Activated B cell treated with CpG ODN at 0.5 μM for 24 hours (primary cell): Measurements from ENCODE around the gene RGCC. TPM values are rescaled to one million over a fixed set of nuclear protein-coding genes. Genes with fewer than 3 reads are reported as not detected.

Experiments used
- ATAC-seq: fragments of 200-7000 bp; cut with Tn5 transposase; one replicate; pipeline ENCODE4 v1.10.0; 2021; ENCODE audit warnings: low read depth, mild to moderate bottlenecking, moderate library complexity
- CTCF ChIA-PET: fragments of 350-600 bp; sonication (Branson Sonifier 250); formaldehyde crosslinking; loops from one replicate; lab custom pipeline; 2021; ENCODE audit warnings: antibody characterized with exemption; lab: Charles Lee
- POLR2A ChIA-PET: fragments of 350-600 bp; sonication (Branson Sonifier 250); formaldehyde crosslinking; loops from one replicate; lab custom pipeline; 2021; ENCODE audit warnings: antibody characterized with exemption; lab: Charles Lee
- DNase-seq: peaks from one replicate; pipeline ENCODE4 v3.0.0; 2022
- H3K27ac Mint-ChIP-seq: one replicate; pipeline ENCODE4 v1.8.0; 2020; ENCODE audit warnings: mixed read lengths
- H3K27me3 Mint-ChIP-seq: one replicate; pipeline ENCODE4 v1.8.0; 2021; ENCODE audit warnings: mixed read lengths
- H3K36me3 Mint-ChIP-seq: one replicate; pipeline ENCODE4 v1.8.0; 2021; ENCODE audit warnings: low read depth, mixed read lengths
- H3K4me1 Mint-ChIP-seq: one replicate; pipeline ENCODE4 v1.8.0; 2021; ENCODE audit warnings: mixed read lengths
- H3K4me3 Mint-ChIP-seq: one replicate; pipeline ENCODE4 v1.8.0; 2020; ENCODE audit warnings: mild to moderate bottlenecking, mixed read lengths
- H3K9me3 Mint-ChIP-seq: one replicate; pipeline ENCODE4 v1.8.0; 2020; ENCODE audit warnings: mixed read lengths
- intact Hi-C: fragments of 100-400 bp; cut with micrococcal nuclease; formaldehyde crosslinking; loops from one replicate; pipeline ENCODE4 v1.15.1; 2024
- total RNA-seq: library from RNA; stranded (reverse); gene quantifications from 2 replicates; pipeline ENCODE4 v1.2.3, GENCODE V29; 2022
- TF ChIP-seq, protein P1 (sequence below): fragments of 200-600 bp; IDR thresholded peaks from one replicate; pipeline ENCODE4 v1.8.0; 2022; ENCODE audit warnings: antibody characterized with exemption, mild to moderate bottlenecking

The RGCC gene
- total RNA-seq, 1 donor from 2014 or later: 2.4 TPM

DNA sequence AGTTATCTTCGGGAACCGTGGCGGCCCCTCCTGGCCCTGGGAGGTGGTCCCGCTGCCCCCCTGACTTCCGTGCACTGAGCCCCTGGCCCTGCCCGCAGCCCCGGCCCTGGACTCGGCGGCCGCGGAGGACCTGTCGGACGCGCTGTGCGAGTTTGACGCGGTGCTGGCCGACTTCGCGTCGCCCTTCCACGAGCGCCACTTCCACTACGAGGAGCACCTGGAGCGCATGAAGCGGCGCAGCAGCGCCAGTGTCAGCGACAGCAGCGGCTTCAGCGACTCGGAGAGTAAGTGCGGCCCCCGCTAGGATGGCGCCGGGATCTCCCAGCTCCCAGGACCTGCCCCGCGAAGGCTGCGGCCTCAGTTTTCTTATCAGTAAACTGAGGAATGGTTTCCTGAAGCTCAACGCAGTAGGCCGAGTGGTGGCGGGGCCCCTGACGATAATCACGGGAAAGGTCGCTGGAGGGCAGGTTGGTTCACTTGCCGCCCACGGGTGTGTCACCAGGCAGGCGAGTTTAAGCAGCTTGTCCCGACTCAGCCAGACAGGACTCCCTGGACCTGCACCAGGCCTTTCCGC, 924 bp downstream of the RGCC start:
- TF ChIP-seq, protein P1, sequence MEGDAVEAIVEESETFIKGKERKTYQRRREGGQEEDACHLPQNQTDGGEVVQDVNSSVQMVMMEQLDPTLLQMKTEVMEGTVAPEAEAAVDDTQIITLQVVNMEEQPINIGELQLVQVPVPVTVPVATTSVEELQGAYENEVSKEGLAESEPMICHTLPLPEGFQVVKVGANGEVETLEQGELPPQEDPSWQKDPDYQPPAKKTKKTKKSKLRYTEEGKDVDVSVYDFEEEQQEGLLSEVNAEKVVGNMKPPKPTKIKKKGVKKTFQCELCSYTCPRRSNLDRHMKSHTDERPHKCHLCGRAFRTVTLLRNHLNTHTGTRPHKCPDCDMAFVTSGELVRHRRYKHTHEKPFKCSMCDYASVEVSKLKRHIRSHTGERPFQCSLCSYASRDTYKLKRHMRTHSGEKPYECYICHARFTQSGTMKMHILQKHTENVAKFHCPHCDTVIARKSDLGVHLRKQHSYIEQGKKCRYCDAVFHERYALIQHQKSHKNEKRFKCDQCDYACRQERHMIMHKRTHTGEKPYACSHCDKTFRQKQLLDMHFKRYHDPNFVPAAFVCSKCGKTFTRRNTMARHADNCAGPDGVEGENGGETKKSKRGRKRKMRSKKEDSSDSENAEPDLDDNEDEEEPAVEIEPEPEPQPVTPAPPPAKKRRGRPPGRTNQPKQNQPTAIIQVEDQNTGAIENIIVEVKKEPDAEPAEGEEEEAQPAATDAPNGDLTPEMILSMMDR: no peak
- peaks cover 35% of the 10 kb centered on the region for H3K27me3 Mint-ChIP-seq
- H3K27ac Mint-ChIP-seq: no peak overlapping the region
- DNase-seq: peak; percentile 35
- H3K4me3 Mint-ChIP-seq: peak overlapping the region; percentile 74
- H3K36me3 Mint-ChIP-seq: no peaks in the 10 kb centered on the region
- ChIA-PET CTCF (interaction anchor here (0.6 to 1.6 kb wide), 5 partner anchors 134 to 210 kb away, joined by 3 to 5 read pairs (median 3); no protein-coding TSS in a partner anchor), POLR2A (no interaction called here)
- no peaks in the 10 kb centered on the region for H3K9me3 Mint-ChIP-seq
- ATAC-seq: peak; percentile 26
- peaks cover 38% of the 10 kb centered on the region for H3K4me1 Mint-ChIP-seq
- intact Hi-C loops: loop anchor here (2.0 to 5.0 kb wide), 4 partner anchors 109 to 919 kb away; no protein-coding TSS in a partner anchor

DNA sequence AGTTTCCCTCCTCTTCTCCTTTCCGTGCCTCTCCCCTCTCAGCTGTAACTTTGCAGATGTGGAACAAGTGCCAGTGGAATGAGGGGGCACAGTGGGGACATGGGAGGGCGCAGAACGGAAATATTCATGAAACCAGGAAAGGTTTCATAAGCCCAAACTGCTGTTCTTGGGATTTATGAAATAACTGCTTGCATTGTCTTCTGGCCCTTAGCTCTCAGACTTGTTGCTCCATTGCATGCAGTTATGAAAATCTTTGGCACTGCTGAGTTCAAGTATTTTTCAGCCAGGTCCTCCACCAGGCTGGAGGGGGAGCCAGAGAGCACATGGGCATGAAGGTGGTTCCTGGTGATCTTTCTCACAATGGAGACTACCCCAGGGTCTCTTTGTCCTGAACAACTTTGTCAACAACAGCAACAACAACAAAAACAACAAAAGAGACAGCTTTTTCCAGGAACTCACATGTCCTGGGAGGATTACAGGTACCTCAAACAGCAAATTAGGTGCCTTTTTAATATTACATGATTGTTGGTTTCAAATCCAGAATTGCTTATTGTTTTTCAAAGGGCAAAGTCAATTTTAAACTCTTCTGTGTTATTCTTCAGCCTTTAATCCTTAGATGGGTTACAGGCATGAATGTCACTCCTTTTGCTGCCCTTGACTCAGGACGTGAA, 1.5 kb downstream of the RGCC start:
- ChIA-PET POLR2A (no interaction called here), CTCF (interaction anchor here (0.9 to 1.6 kb wide), 5 partner anchors 34 to 210 kb away, joined by 3 to 5 read pairs (median 3); no protein-coding TSS in a partner anchor)
- Mint-ChIP-seq H3K36me3 (no peaks in the 10 kb centered on the region), H3K27me3 (peaks cover 35% of the 10 kb centered on the region), H3K4me3 (peak overlapping the region; percentile 74), H3K27ac (no peak overlapping the region), H3K4me1 (peaks cover 44% of the 10 kb centered on the region), H3K9me3 (no peaks in the 10 kb centered on the region)
- intact Hi-C loops: loop anchor here (2.0 to 5.0 kb wide), 4 partner anchors 108 to 918 kb away; no protein-coding TSS in a partner anchor
- no peak for ATAC-seq
- DNase-seq: no peak
- TF ChIP-seq, protein P1: no peak

DNA sequence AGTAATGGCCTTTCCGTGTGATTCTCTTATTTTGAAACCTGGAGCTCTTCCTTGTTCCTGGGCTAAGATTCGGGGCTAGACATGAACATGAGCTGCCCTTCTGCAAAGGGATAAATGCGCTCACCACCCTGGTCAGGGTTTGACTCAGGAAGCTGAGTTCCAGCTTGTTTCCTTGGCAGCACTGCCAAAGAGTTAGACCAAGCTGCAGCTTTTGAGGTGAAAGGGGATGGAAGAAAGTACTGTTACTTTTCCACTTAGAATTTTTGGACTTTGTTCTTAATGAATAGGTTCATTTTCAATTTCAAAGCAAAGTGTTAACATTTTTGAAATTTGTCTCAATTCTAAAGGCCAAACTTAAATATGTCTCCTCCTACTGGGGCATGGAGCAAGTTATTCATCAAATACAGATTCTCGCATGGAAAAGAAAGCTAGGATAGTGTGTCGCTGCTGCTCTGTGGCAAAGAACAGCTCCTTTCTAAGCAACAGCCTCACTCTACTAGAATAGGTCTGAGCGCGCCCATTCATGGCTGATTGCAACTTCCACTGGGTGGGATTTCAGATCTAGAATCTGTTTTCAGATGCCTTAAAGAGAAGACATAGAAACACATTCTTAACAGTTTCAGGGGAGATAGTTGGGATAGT, 2.2 kb downstream of the RGCC start:
- intact Hi-C loops: loop anchor here (2.0 to 10.0 kb wide), 5 partner anchors 108 to 918 kb away; partner anchors contain the start of gene KBTBD7
- DNase-seq (no peak), ATAC-seq (no peak)
- ChIA-PET POLR2A (no interaction called here), CTCF (interaction anchor here (1.0 to 1.6 kb wide), 2 partner anchors 33 to 193 kb away, joined by 3 to 5 read pairs; no protein-coding TSS in a partner anchor)
- Mint-ChIP-seq H3K27ac (no peak overlapping the region), H3K27me3 (peaks cover 35% of the 10 kb centered on the region), H3K36me3 (no peaks in the 10 kb centered on the region), H3K9me3 (no peaks in the 10 kb centered on the region), H3K4me3 (peak overlapping the region; percentile 62), H3K4me1 (peaks cover 51% of the 10 kb centered on the region)
- TF ChIP-seq, protein P1: no peak

DNA sequence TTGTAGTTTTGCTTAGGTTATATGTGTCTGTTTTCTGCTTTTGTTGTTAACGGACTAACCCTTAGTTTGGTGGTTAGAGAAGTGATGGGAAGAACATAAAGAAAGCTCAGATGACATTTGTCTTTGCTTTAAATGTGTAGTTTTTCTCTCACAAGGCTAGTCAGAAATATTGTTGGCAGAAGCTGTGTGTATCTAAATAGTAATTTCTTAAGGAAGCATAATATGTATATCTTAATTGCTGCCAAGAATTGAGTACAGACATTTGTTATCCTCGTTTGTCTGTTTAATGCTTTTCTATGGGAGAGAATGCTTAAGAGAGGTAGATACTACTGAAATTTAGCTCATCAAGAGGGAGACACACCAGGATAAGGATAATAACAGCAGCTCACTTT, 2.7 kb downstream of the RGCC start:
- Mint-ChIP-seq H3K36me3 (no peaks in the 10 kb centered on the region), H3K4me3 (no peak overlapping the region), H3K27me3 (peaks cover 35% of the 10 kb centered on the region), H3K27ac (no peak overlapping the region), H3K9me3 (no peaks in the 10 kb centered on the region), H3K4me1 (peaks cover 56% of the 10 kb centered on the region)
- intact Hi-C loops: loop anchor here (10.0 kb wide), 1 partner anchor 265 kb away; the partner anchor contains the start of gene KBTBD7
- POLR2A ChIA-PET: no interaction called here
- CTCF ChIA-PET: interaction anchor here (0.6 kb wide), 1 partner anchor 33 kb away, joined by 3 read pairs; no protein-coding TSS in a partner anchor
- TF ChIP-seq, protein P1: no peak
- no peak for DNase-seq
- ATAC-seq: no peak

DNA sequence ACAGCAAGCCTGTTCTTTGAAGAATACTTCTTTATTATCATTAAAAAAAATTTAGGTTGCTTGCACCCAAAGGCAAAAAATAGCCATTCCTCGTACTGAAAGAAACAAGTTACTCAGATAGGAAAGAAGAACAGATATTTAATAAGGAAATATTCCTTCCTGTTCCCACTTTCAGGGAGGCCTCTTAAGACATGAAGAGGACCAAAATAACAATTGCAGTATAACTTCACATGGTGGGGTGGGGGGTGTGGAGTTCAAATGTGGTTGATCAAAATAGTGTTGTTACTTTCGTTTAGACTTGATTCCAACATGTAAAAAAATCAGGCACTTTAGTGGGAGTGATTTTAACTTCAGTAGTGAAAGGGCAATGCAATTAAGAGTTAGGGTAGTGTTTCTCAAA, 3.6 kb downstream of the RGCC start:
- TF ChIP-seq, protein P1: no peak
- H3K27ac Mint-ChIP-seq: peak overlapping the region; percentile 56
- ATAC-seq: no peak
- intact Hi-C loops: loop anchor here (10.0 kb wide), 1 partner anchor 266 kb away; the partner anchor contains the start of gene KBTBD7
- no peak overlapping the region for H3K4me3 Mint-ChIP-seq
- POLR2A ChIA-PET: no interaction called here
- CTCF ChIA-PET: no interaction called here
- H3K27me3 Mint-ChIP-seq: peaks cover 30% of the 10 kb centered on the region
- DNase-seq: no peak
- H3K9me3 Mint-ChIP-seq: no peaks in the 10 kb centered on the region
- H3K36me3 Mint-ChIP-seq: no peaks in the 10 kb centered on the region
- H3K4me1 Mint-ChIP-seq: peaks cover 64% of the 10 kb centered on the region
